GM12872 (cell line): ENCODE data around the gene CCDC117.

ENCODE experiments used
- CTCF ChIP-seq: IDR thresholded peaks from 3 replicates; pipeline ENCODE4 v1.5.1; 2011; ENCODE audit warnings: low read depth, mild to moderate bottlenecking, low read length, moderate library complexity; ENCODE audit not compliant: insufficient read depth

CCDC117 gene

DNA sequence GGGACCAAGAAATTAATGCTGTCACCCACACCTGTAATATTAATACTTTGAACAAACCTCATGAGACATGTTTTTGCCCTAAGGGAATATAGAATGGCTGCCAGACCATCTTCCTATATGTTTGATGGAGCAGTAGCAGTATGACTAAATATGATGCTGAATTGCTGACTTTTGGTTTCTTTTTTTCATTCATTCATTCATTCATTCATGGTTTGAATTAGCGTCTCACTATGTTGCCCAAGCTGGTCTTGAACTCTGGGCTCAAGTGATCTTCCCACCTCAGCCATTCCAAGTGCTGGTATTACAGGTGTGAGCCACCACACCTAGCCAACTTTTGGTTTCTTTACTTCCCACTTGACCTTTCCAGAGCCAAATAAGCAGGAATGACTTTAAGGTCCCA is 7.8 kb downstream of the CCDC117 start:
- TF ChIP-seq CTCF: no peak

DNA sequence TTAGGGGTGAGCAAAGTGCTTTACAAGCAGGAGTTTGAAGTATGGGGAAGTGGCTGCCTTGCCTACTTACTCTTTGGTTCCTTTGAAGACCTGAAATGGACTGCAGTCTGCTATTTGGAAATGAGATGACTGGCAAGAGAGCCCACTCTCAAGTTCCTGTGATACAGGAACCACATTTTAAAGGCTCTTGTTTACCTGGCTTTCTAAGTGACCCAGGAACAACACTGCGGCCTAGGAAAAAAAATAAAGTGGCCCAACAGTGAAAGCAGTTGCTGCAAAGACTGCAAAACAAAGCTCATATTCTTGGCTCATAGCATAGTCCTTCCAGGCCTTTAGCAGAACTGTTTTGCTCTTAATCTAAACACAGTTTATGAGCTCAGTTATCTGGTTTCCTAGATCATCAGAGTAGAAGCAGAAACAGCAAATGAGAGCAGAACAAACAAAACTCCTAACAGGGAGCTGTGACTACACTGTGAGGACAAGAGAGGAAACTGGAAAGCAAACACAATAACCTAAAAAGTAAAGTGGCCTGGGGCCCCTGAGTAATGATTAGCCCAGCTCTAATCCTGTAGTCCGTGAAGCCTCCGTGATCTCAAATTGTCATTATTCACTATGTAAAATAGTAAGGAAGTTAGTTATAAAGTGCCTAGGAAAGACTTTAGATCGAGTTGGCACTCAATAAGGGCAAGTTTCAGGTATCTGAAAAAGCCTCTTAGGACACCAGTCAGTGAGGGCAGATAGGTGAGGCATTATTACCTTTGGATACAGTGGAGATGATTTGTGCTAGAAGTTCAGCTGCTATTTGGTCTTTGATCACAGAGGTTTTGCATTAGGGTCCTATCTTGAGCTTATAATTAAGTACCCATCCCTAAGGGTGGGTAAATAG is 11.5 kb downstream of the CCDC117 start:
- TF ChIP-seq CTCF: no peak

- TF ChIP-seq CTCF: no peak
Observed at GRCh38 chr22:28788601-28789000, 16.1 kb downstream of the CCDC117 start.

- no peak for TF ChIP-seq CTCF
Observed at GRCh38 chr22:28791124-28791523, 18.6 kb downstream of the CCDC117 start.

- no peak for TF ChIP-seq CTCF
Observed at GRCh38 chr22:28791841-28792490, 19.5 kb downstream of the CCDC117 start.

GRCh38 chr22:28792491-28793383 is 20.2 kb downstream of the CCDC117 start:
- TF ChIP-seq CTCF: no peak

DNA sequence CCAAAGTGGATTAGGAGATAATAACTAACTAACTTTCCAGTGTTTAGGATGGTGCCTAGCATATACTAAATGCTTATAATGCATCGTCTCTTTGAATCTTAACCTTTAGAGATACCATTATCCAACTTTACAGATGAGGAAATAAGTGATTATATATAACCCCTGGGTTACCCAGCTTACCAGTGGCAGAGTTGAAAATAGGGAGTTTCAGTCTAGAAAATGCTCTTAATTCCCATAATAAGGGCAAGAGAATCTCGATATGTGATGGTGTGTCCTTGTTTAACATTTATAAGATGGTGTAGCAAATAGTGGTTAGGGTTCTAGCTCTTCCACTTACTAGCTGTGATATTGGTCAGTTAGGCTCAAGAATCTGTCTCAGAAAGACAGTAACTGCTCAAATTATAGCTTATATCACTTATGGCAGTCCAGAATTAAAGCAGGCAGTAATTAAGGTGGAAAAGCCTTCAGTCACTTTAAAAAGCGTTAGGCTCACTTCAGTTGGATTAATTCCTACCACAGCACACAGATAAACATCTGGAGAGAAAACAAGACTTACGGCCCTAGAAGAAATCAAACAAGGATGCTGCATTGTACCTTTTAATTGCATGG is 21.6 kb downstream of the CCDC117 start:
- no peak for TF ChIP-seq CTCF
